ENCODE results near the gene WDR36.

GRCh38 chr5:111142932-111143331 lies 50.8 kb downstream of the WDR36 start:
- peak; percentile 26 for TF ChIP-seq CTCF (conservative IDR thresholded peaks at IDR 0.05; ENCODE audit: low read length)
- TF ChIP-seq EZH2phosphoT487 (IDR thresholded peaks at IDR 0.05; ENCODE audit: borderline replicate concordance) = no peak

Measured in Loucy (cell line).